Endodermal cell (in vitro differentiated cells): ENCODE data around the gene SCGB1A1. TPM values are rescaled to one million over a fixed set of nuclear protein-coding genes. Genes with fewer than 3 reads are reported as not detected.

Experiments used
- DNase-seq: peaks from one replicate; pipeline ENCODE4 v3.0.0-alpha.2; 2017
- H3K27ac ChIP-seq: 2 replicates; pipeline ENCODE4 v1.5.1; 2013; ENCODE audit warnings: mild to moderate bottlenecking, low read depth, low read length, moderate library complexity
- H3K27me3 ChIP-seq: 2 replicates; pipeline ENCODE4 v1.6.1; 2013; ENCODE audit warnings: mild to moderate bottlenecking, low read length, moderate library complexity; ENCODE audit not compliant: insufficient read depth, control insufficient read depth, poor library complexity, severe bottlenecking
- H3K36me3 ChIP-seq: 2 replicates; pipeline ENCODE4 v1.7.0; 2013; ENCODE audit warnings: mild to moderate bottlenecking, low read length, moderate library complexity; ENCODE audit not compliant: control insufficient read depth, insufficient read depth
- H3K4me1 ChIP-seq: one replicate; pipeline ENCODE4 v1.7.0; 2013; ENCODE audit warnings: low read length; ENCODE audit not compliant: control insufficient read depth, insufficient read depth
- H3K4me3 ChIP-seq: 2 replicates; pipeline ENCODE4 v1.5.1; 2013; ENCODE audit warnings: mild to moderate bottlenecking, low read length, moderate library complexity
- H3K9ac ChIP-seq: 2 replicates; pipeline ENCODE4 v1.6.1; 2013; ENCODE audit warnings: mild to moderate bottlenecking, low read length, moderate library complexity; ENCODE audit not compliant: poor library complexity, severe bottlenecking; ENCODE audit errors: extremely low read depth
- H3K9me3 ChIP-seq: 2 replicates; pipeline ENCODE4 v1.6.1; 2013; ENCODE audit warnings: mild to moderate bottlenecking, low read length, moderate library complexity; ENCODE audit not compliant: control insufficient read depth
- H3K27ac Mint-ChIP-seq: 2 replicates; pipeline ENCODE4 v1.8.0; 2020; ENCODE audit warnings: mixed read lengths
- H3K27me3 Mint-ChIP-seq: 2 replicates; pipeline ENCODE4 v1.8.0; 2021; ENCODE audit warnings: mild to moderate bottlenecking, mixed read lengths; ENCODE audit not compliant: insufficient read depth
- H3K36me3 Mint-ChIP-seq: 2 replicates; pipeline ENCODE4 v1.8.0; 2020; ENCODE audit warnings: low read depth, mixed read lengths
- H3K4me1 Mint-ChIP-seq: 2 replicates; pipeline ENCODE4 v1.8.0; 2020; ENCODE audit warnings: mixed read lengths
- H3K4me3 Mint-ChIP-seq: 2 replicates; pipeline ENCODE4 v1.8.0; 2020; ENCODE audit warnings: mild to moderate bottlenecking, moderate library complexity, mixed read lengths
- H3K9me3 Mint-ChIP-seq: 2 replicates; pipeline ENCODE4 v1.8.0; 2020; ENCODE audit warnings: mild to moderate bottlenecking, mixed read lengths
- CTCF ChIP-seq: fragments of 200-600 bp; sonication (generic); conservative IDR thresholded peaks from 2 replicates; pipeline ENCODE4 v1.5.0; 2021; ENCODE audit warnings: antibody characterized with exemption, mild to moderate bottlenecking
- WGBS, 2 experiments: methylation state at CpG; one replicate each; pipeline versions ENCODE4 v1.1.5 to v1.1.7; 2013; ENCODE audit warnings: missing lambda C conversion rate in 2 of 2, mixed read lengths in 1 of 2; ENCODE audit not compliant: insufficient coverage in 1 of 2, insufficient read length in 1 of 2; 5-methylcytosine and 5-hydroxymethylcytosine counted together
- total RNA-seq, 2 donors: library from RNA; stranded (reverse); fragmentation: NEBNext Ultra II Directional in 1 of 2; extraction: Animal tissue kit (Norgen Biotek cat#: 25700) in 1 of 2; gene quantifications; 2 replicates in 1 of 2; 3 replicates in 1 of 2; pipeline ENCODE4 v1.2.1, GENCODE V29; 2021

The SCGB1A1 gene
- total RNA-seq, 2 donors from 2014 or later, result not detected

DNA sequence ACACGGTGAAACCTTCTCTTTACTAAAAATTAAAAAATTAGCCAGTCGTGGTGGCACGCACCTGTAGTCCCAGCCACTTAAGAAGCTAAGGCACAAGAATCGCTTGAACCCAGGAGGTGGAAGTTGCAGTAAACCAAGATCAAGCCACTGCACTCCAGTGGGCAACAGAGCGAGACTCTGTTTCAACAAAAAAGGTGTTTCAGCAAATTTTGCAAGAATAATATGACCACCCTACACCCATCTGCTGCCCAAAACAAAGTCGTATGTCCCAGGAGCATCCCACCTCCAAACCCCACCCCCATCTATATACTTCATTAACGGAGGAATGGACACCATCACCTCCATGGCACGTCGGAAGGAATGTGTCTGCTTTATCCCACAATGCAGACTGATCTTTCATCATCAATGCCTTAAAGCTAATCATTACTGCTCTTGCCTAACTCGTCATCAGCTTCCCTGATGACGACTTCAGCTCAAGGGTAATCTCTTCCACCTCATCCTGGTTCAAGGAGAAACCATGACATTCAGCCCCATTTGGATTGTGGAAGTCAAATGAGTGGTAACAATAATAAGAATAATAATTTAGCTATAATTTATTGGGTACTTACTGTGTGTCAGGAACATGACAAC, 34.1 kb downstream of the SCGB1A1 start:
- Histone ChIP-seq H3K9me3 (peaks cover 12% of the 10 kb centered on the region), H3K27ac (no peak overlapping the region), H3K4me1 (no peaks in the 10 kb centered on the region), H3K4me3 (no peak overlapping the region), H3K9ac (no peak overlapping the region), H3K36me3 (no peaks in the 10 kb centered on the region), H3K27me3 (no peaks in the 10 kb centered on the region)
- Mint-ChIP-seq H3K36me3 (no peaks in the 10 kb centered on the region), H3K27me3 (peaks cover 5% of the 10 kb centered on the region), H3K4me3 (no peak overlapping the region), H3K4me1 (peaks cover 8% of the 10 kb centered on the region), H3K27ac (no peak overlapping the region), H3K9me3 (peaks cover 15% of the 10 kb centered on the region)
- TF ChIP-seq CTCF, result no peak
- no peak for DNase-seq
- 90 to 95% methylated on average over 10 to 11 of the region's 11 CpGs for WGBS, 2 experiments

GRCh38 chr11:62456630-62457029, 37.8 kb downstream of the SCGB1A1 start:
- Mint-ChIP-seq H3K4me1 (peaks cover 30% of the 10 kb centered on the region), H3K36me3 (no peaks in the 10 kb centered on the region), H3K9me3 (peaks cover 15% of the 10 kb centered on the region), H3K4me3 (no peak overlapping the region), H3K27ac (peak overlapping the region; percentile 35), H3K27me3 (no peaks in the 10 kb centered on the region)
- Histone ChIP-seq H3K27ac (no peak overlapping the region), H3K4me3 (peak overlapping the region; percentile 62), H3K4me1 (no peaks in the 10 kb centered on the region), H3K9me3 (peaks cover 12% of the 10 kb centered on the region), H3K9ac (no peak overlapping the region), H3K36me3 (no peaks in the 10 kb centered on the region), H3K27me3 (no peaks in the 10 kb centered on the region)
- peak; percentile 90 for DNase-seq
- TF ChIP-seq CTCF, result no peak
- 81 to 87% methylated on average over 3 to 4 of the region's 4 CpGs for whole genome bisulfite sequencing, 2 experiments

DNA sequence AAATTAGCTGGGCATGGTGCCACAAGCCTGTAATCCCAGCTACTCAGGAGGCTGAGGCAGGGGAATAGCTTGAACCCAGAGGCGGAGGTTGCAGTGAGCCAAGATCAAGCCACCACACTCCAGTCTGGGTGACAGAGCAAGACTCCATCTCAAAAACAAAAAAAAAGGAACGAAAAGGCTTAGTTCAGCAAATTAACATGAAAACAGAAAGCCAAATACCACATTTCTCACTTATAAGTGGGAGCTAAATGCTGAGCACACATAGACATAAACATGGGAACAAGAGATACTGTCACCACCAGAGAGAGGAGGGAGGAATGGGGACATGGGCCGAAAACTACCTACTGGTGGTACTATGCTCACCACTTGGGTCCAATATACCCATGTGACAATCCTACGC, 38.6 kb downstream of the SCGB1A1 start:
- H3K27ac Mint-ChIP-seq, result no peak overlapping the region
- Histone ChIP-seq H3K27me3 (no peaks in the 10 kb centered on the region), H3K9me3 (peaks cover 12% of the 10 kb centered on the region), H3K9ac (no peak overlapping the region), H3K4me3 (no peak overlapping the region), H3K36me3 (no peaks in the 10 kb centered on the region), H3K4me1 (peaks cover 3% of the 10 kb centered on the region), H3K27ac (no peak overlapping the region)
- H3K4me3 Mint-ChIP-seq, result no peak overlapping the region
- no peaks in the 10 kb centered on the region for H3K36me3 Mint-ChIP-seq
- no peak for TF ChIP-seq CTCF
- H3K9me3 Mint-ChIP-seq, result peaks cover 15% of the 10 kb centered on the region
- 76 to 88% methylated on average over 2 to 3 of the region's 4 CpGs for WGBS, 2 experiments
- peaks cover 33% of the 10 kb centered on the region for H3K4me1 Mint-ChIP-seq
- H3K27me3 Mint-ChIP-seq, result no peaks in the 10 kb centered on the region
- DNase-seq, result peak; percentile 55
